PC-9 (cell line): ENCODE results near the gene IRS1. TPM values are rescaled to one million over a fixed set of nuclear protein-coding genes. Genes with fewer than 3 reads are reported as not detected.

Source experiments
- BruUV-seq: library from RNA; stranded (reverse); fragments of 400-500 nt; replicated peaks from 2 replicates; lab custom pipeline; 2021; lab: Mats Ljungman, UMichigan
- CTCF ChIA-PET: fragments of 300-600 bp; sonication (Branson Sonifier 250); formaldehyde crosslinking; loops from one replicate; lab custom pipeline; 2022; ENCODE audit warnings: antibody characterized with exemption; lab: Charles Lee
- POLR2A ChIA-PET: fragments of 300-600 bp; sonication (Branson Sonifier 250); formaldehyde crosslinking; loops from one replicate; lab custom pipeline; 2022; ENCODE audit warnings: antibody characterized with exemption; ENCODE audit not compliant: unreplicated experiment; lab: Charles Lee
- DNase-seq, 2 experiments: peaks; one replicate each; pipeline versions ENCODE4 v3.0.0 to v3.0.0-alpha.2; 2015 to 2022; ENCODE audit warnings: mixed read lengths in 1 of 2
- H2AFZ ChIP-seq: fragments of 200-600 bp; sonication (generic); 2 replicates; pipeline ENCODE4 v1.8.1; 2017; ENCODE audit warnings: antibody characterized with exemption
- H3F3A ChIP-seq: fragments of 200-600 bp; sonication (generic); 2 replicates; pipeline ENCODE4 v1.8.1; 2017; ENCODE audit warnings: antibody characterized with exemption, mild to moderate bottlenecking, low read depth; ENCODE audit not compliant: insufficient read depth
- H3K27ac ChIP-seq: fragments of 200-600 bp; sonication (generic); 2 replicates; pipeline ENCODE4 v1.6.1; 2016; ENCODE audit warnings: mixed run types
- H3K27me3 ChIP-seq: fragments of 200-600 bp; sonication (generic); 2 replicates; pipeline ENCODE4 v1.6.1; 2016; ENCODE audit warnings: low read depth, mixed run types; ENCODE audit not compliant: insufficient read depth
- H3K36me3 ChIP-seq: fragments of 200-600 bp; sonication (generic); 2 replicates; pipeline ENCODE4 v1.6.1; 2016; ENCODE audit warnings: low read depth, mixed run types
- H3K4me1 ChIP-seq: fragments of 200-600 bp; sonication (generic); replicated peaks from 2 replicates; pipeline ENCODE4 v1.6.1; 2016; ENCODE audit warnings: mixed run types; ENCODE audit not compliant: insufficient read depth
- H3K4me2 ChIP-seq: fragments of 200-600 bp; sonication (generic); 2 replicates; pipeline ENCODE4 v1.6.1; 2017; ENCODE audit warnings: mixed run types
- H3K4me3 ChIP-seq: fragments of 200-600 bp; sonication (generic); 2 replicates; pipeline ENCODE4 v1.6.1; 2016; ENCODE audit warnings: mixed run types
- H3K79me2 ChIP-seq: fragments of 200-600 bp; sonication (generic); 2 replicates; pipeline ENCODE4 v1.6.1; 2017; ENCODE audit warnings: low read depth, mixed run types
- H3K9me2 ChIP-seq: fragments of 200-600 bp; sonication (generic); 2 replicates; pipeline ENCODE4 v1.8.1; 2017; ENCODE audit warnings: mild to moderate bottlenecking; ENCODE audit not compliant: insufficient read depth
- H3K9me3 ChIP-seq: fragments of 200-600 bp; sonication (generic); 2 replicates; pipeline ENCODE4 v1.8.1; 2016; ENCODE audit warnings: low read depth; ENCODE audit not compliant: insufficient read depth
- H4K20me1 ChIP-seq: fragments of 200-600 bp; sonication (generic); 2 replicates; pipeline ENCODE4 v1.8.1; 2017; ENCODE audit not compliant: insufficient read depth
- CTCF ChIP-seq: fragments of 200-600 bp; sonication (generic); conservative IDR thresholded peaks from 2 replicates; pipeline ENCODE4 v1.6.1; 2017; ENCODE audit warnings: mixed run types, antibody characterized with exemption, mild to moderate bottlenecking, moderate library complexity
- EZH2 ChIP-seq: fragments of 200-600 bp; sonication (generic); IDR thresholded peaks from 2 replicates; pipeline ENCODE4 v1.8.0; 2017; ENCODE audit warnings: antibody characterized with exemption, low read depth
- intact Hi-C: fragments of 100-400 bp; cut with micrococcal nuclease; formaldehyde crosslinking; loops from one replicate; pipeline ENCODE4 v1.10.0; 2022; ENCODE audit not compliant: unreplicated experiment
- total RNA-seq: library from RNA; stranded (reverse); gene quantifications from 2 replicates; pipeline ENCODE4 v1.2.3, GENCODE V29; 2021

The IRS1 gene
- total RNA-seq, 1 experiment from 2014 or later: 28.6 TPM

GRCh38 chr2:226800941-226801784, 1.5 kb upstream of the IRS1 start:
- Histone ChIP-seq H3K79me2 (peaks cover 33% of the 10 kb centered on the region), H3K9me3 (no peaks in the 10 kb centered on the region), H3F3A (peaks cover 8% of the 10 kb centered on the region; the same call in 1 of the 2 replicates), H3K36me3 (0 out of 2 replicates have a peak, but pooled peaks cover 10% of the 10 kb centered on the region), H2AFZ (no peak overlapping the region), H3K4me2 (peak overlapping the region; percentile 77), H4K20me1 (0 out of 2 replicates have a peak, but pooled peaks cover 1% of the 10 kb centered on the region), H3K4me1 (peaks cover 31% of the 10 kb centered on the region), H3K9me2 (no peaks in the 10 kb centered on the region), H3K27ac (0 out of 2 replicates have a peak overlapping the region, but pooled peaks have one; percentile 61), H3K4me3 (no peak overlapping the region), H3K27me3 (no peaks in the 10 kb centered on the region)
- no TSS peak for BruUV-seq
- DNase-seq: peak in 1 of 2 experiments; percentile 41
- TF ChIP-seq CTCF (no peak), EZH2 (no peak)
- intact Hi-C loops: loop anchor here (1.0 to 5.0 kb wide), 2 partner anchors 184 to 669 kb away; no protein-coding TSS in a partner anchor
- ChIA-PET POLR2A (interaction anchor here (0.8 kb wide), 1 partner anchor 317 kb away, joined by 4 read pairs; no protein-coding TSS in a partner anchor), CTCF (interaction anchor here (1.3 to 1.6 kb wide), 2 partner anchors 184 to 912 kb away, joined by 4 read pairs; no protein-coding TSS in a partner anchor)

GRCh38 chr2:226799976-226800940, 638 bp upstream of the IRS1 start:
- ChIA-PET POLR2A (interaction anchor here (0.8 kb wide), 1 partner anchor 316 kb away, joined by 4 read pairs; no protein-coding TSS in a partner anchor), CTCF (interaction anchor here (0.5 to 1.0 kb wide), 2 partner anchors 322 to 373 kb away, joined by 3 to 9 read pairs; no protein-coding TSS in a partner anchor)
- no peaks in the 10 kb centered on the region for H3K9me2 ChIP-seq
- TF ChIP-seq CTCF (no peak; the same call in 1 of the 2 replicates), EZH2 (no peak)
- no peaks in the 10 kb centered on the region for H3K9me3 ChIP-seq
- H3K4me3 ChIP-seq: peak overlapping the region; percentile 95; the same call in 1 of the 2 replicates
- 0 out of 2 replicates have a peak, but pooled peaks cover 11% of the 10 kb centered on the region for H3K36me3 ChIP-seq
- peaks cover 8% of the 10 kb centered on the region; the same call in 1 of the 2 replicates for H3F3A ChIP-seq
- intact Hi-C loops: loop anchor here (1.0 to 10.0 kb wide), 8 partner anchors 65 to 906 kb away; no protein-coding TSS in a partner anchor
- peaks cover 40% of the 10 kb centered on the region for H3K4me1 ChIP-seq
- H3K4me2 ChIP-seq: peak overlapping the region; percentile 77
- peak overlapping the region; percentile 61 for H3K27ac ChIP-seq
- peaks cover 4% of the 10 kb centered on the region; the same call in 1 of the 2 replicates for H4K20me1 ChIP-seq
- DNase-seq: peak in 1 of 2 experiments; percentile 23
- H2AFZ ChIP-seq: peak overlapping the region; percentile 57
- peaks cover 42% of the 10 kb centered on the region for H3K79me2 ChIP-seq
- TSS peak; percentile 75 for BruUV-seq
- no peaks in the 10 kb centered on the region for H3K27me3 ChIP-seq
